Measurements from ENCODE around the gene BHLHE40.

DNA sequence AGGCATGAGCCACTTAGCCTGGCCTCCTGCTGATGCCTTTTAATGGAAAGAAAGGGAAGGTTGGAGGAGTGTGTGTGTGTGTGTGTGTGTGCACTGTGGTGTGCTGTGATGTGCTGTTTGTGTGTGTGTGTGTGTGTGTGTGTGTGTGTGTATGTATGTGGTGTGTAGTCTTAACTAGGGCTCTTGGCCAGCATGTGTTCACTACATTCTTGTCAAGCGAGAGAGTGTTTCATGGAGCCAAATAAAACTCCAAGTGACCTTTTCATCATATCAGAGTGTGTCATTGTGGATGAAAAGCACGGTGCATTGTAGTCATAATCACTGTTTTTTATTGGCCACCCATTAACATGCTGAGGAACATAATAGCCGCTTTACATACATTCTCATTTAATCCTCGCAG, 30.8 kb upstream of the BHLHE40 start:
- TF ChIP-seq, protein P1, sequence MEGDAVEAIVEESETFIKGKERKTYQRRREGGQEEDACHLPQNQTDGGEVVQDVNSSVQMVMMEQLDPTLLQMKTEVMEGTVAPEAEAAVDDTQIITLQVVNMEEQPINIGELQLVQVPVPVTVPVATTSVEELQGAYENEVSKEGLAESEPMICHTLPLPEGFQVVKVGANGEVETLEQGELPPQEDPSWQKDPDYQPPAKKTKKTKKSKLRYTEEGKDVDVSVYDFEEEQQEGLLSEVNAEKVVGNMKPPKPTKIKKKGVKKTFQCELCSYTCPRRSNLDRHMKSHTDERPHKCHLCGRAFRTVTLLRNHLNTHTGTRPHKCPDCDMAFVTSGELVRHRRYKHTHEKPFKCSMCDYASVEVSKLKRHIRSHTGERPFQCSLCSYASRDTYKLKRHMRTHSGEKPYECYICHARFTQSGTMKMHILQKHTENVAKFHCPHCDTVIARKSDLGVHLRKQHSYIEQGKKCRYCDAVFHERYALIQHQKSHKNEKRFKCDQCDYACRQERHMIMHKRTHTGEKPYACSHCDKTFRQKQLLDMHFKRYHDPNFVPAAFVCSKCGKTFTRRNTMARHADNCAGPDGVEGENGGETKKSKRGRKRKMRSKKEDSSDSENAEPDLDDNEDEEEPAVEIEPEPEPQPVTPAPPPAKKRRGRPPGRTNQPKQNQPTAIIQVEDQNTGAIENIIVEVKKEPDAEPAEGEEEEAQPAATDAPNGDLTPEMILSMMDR (IDR thresholded peaks at IDR 0.05): no peak
- no peak for TF ChIP-seq POLR2A (IDR thresholded peaks at IDR 0.05; ENCODE audit: low read length)
- TF ChIP-seq HDAC2 (IDR thresholded peaks at IDR 0.05): no peak
- no peak for TF ChIP-seq FOSL2 (IDR thresholded peaks at IDR 0.05)
- TF ChIP-seq FOSL2 (CRISPR knock-in tag; IDR thresholded peaks at IDR 0.05): no peak
- TF ChIP-seq EP300 (IDR thresholded peaks at IDR 0.05): no peak
- TF ChIP-seq, protein P2, sequence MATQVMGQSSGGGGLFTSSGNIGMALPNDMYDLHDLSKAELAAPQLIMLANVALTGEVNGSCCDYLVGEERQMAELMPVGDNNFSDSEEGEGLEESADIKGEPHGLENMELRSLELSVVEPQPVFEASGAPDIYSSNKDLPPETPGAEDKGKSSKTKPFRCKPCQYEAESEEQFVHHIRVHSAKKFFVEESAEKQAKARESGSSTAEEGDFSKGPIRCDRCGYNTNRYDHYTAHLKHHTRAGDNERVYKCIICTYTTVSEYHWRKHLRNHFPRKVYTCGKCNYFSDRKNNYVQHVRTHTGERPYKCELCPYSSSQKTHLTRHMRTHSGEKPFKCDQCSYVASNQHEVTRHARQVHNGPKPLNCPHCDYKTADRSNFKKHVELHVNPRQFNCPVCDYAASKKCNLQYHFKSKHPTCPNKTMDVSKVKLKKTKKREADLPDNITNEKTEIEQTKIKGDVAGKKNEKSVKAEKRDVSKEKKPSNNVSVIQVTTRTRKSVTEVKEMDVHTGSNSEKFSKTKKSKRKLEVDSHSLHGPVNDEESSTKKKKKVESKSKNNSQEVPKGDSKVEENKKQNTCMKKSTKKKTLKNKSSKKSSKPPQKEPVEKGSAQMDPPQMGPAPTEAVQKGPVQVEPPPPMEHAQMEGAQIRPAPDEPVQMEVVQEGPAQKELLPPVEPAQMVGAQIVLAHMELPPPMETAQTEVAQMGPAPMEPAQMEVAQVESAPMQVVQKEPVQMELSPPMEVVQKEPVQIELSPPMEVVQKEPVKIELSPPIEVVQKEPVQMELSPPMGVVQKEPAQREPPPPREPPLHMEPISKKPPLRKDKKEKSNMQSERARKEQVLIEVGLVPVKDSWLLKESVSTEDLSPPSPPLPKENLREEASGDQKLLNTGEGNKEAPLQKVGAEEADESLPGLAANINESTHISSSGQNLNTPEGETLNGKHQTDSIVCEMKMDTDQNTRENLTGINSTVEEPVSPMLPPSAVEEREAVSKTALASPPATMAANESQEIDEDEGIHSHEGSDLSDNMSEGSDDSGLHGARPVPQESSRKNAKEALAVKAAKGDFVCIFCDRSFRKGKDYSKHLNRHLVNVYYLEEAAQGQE (IDR thresholded peaks at IDR 0.05): no peak
- no peak for TF ChIP-seq ESRRA (IDR thresholded peaks at IDR 0.05; ENCODE audit: borderline replicate concordance, low read length)
- no peak for TF ChIP-seq MAFK (IDR thresholded peaks at IDR 0.05; ENCODE audit: partially characterized antibody)
- no peak for TF ChIP-seq JUNB (IDR thresholded peaks at IDR 0.05)
- TF ChIP-seq, protein P3, sequence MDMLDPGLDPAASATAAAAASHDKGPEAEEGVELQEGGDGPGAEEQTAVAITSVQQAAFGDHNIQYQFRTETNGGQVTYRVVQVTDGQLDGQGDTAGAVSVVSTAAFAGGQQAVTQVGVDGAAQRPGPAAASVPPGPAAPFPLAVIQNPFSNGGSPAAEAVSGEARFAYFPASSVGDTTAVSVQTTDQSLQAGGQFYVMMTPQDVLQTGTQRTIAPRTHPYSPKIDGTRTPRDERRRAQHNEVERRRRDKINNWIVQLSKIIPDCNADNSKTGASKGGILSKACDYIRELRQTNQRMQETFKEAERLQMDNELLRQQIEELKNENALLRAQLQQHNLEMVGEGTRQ (IDR thresholded peaks at IDR 0.05): no peak
- TF ChIP-seq KDM1A (IDR thresholded peaks at IDR 0.05; ENCODE audit: low read depth): no peak
- TF ChIP-seq GATA3 (IDR thresholded peaks at IDR 0.05; ENCODE audit: borderline replicate concordance): no peak
